GM12878 (cell line): Measurements from ENCODE around the gene PCGF6.

Experiments
- BACH1 ChIP-seq: fragments of 450-650 bp; IDR thresholded peaks from 2 replicates; pipeline ENCODE4 v1.6.1; 2017; ENCODE audit warnings: mild to moderate bottlenecking, borderline replicate concordance
- CTCF ChIP-seq, 3 experiments: IDR thresholded peaks in 2 of 3; conservative IDR thresholded peaks in 1 of 3; 2 replicates each; pipeline ENCODE4 v1.5.1; 2011; ENCODE audit warnings: low read depth in 3 of 3, low read length in 3 of 3, mild to moderate bottlenecking in 3 of 3, control low read depth in 2 of 3, moderate library complexity in 2 of 3, inconsistent platforms in 1 of 3, mixed read lengths in 1 of 3; ENCODE audit not compliant: control insufficient read depth in 2 of 3, insufficient read depth in 1 of 3; ENCODE audit errors: extremely low read depth in 1 of 3
- EGR1 ChIP-seq, 2 experiments: IDR thresholded peaks; 1 replicate in 1 of 2; 2 replicates in 1 of 2; pipeline ENCODE4 v1.6.1; 2011 to 2012; ENCODE audit warnings: low read depth in 2 of 2, low read length in 2 of 2, borderline replicate concordance in 1 of 2, mild to moderate bottlenecking in 1 of 2, moderate library complexity in 1 of 2
- FOXM1 ChIP-seq: IDR thresholded peaks from 2 replicates; pipeline ENCODE4 v1.6.1; 2012; ENCODE audit warnings: low read depth, mild to moderate bottlenecking, inconsistent platforms, low read length, moderate library complexity
- KDM1A ChIP-seq: fragments of 200-600 bp; sonication (generic); IDR thresholded peaks from 2 replicates; pipeline ENCODE4 v1.6.1; 2016; ENCODE audit warnings: borderline replicate concordance
- REST ChIP-seq: IDR thresholded peaks from 2 replicates; pipeline ENCODE4 v1.6.1; 2012; ENCODE audit warnings: mild to moderate bottlenecking, low read depth, low read length
- RFX5 ChIP-seq: IDR thresholded peaks from 2 replicates; pipeline ENCODE4 v1.6.1; 2011; ENCODE audit warnings: low read depth, low read length, improper control_type of control experiment
- TCF7 ChIP-seq: IDR thresholded peaks from 2 replicates; pipeline ENCODE4 v1.6.1; 2014; ENCODE audit warnings: antibody characterized with exemption, borderline replicate concordance
- ZBTB33 ChIP-seq: fragments of 450-650 bp; IDR thresholded peaks from 2 replicates; pipeline ENCODE4 v1.6.1; 2017; ENCODE audit warnings: mild to moderate bottlenecking

GRCh38 chr10:103282961-103283360, 68.0 kb downstream of the PCGF6 start:
- no peak for TF ChIP-seq REST
- no peak for TF ChIP-seq KDM1A
- no peak for TF ChIP-seq TCF7
- TF ChIP-seq CTCF (IDR thresholded peaks at IDR 0.05 in 2 of 3, conservative IDR thresholded peaks at IDR 0.05 in 1 of 3; ENCODE audit: control insufficient read depth in 2 of 3, extremely low read depth in 1 of 3, insufficient read depth in 1 of 3, low read depth in 3 of 3, low read length in 3 of 3) = no peak
- TF ChIP-seq ZBTB33 = no peak
- TF ChIP-seq FOXM1 = no peak
- no peak for TF ChIP-seq EGR1 (IDR thresholded peaks at IDR 0.05; ENCODE audit: borderline replicate concordance in 1 of 2, low read depth in 2 of 2, low read length in 2 of 2)
- no peak for TF ChIP-seq RFX5
- no peak for TF ChIP-seq BACH1
